K562 (cell line): Measurements from ENCODE around the gene FZD8. TPM values are rescaled to one million over a fixed set of nuclear protein-coding genes. Genes with fewer than 3 reads are reported as not detected.

Experiments used
- ATAC-seq: fragments of 200-7000 bp; cut with Tn5 transposase; 3 replicates; pipeline ENCODE4 v1.9.1; 2020; ENCODE audit warnings: moderate library complexity
- BruUV-seq: library from RNA; stranded (reverse); fragments of 400-500 nt; replicated peaks from 2 replicates; lab custom pipeline; 2021; lab: Mats Ljungman, UMichigan
- CTCF ChIA-PET: fragments of 300-600 bp; formaldehyde crosslinking; extraction: SDS; loops from one replicate; lab custom pipeline; 2021; ENCODE audit warnings: low intra/inter-chr PET ratio; lab: Yijun Ruan, JAX
- POLR2A ChIA-PET: fragments of 300-600, 350-650 bp; sonication (Branson Sonifier 250); formaldehyde crosslinking; extraction: SDS; loops from one replicate; lab custom pipeline; 2021; ENCODE audit warnings: antibody characterized with exemption, inconsistent platforms; lab: Yijun Ruan, JAX
- DNase-seq, 4 experiments: peaks; one replicate each; pipeline versions ENCODE4 v3.0.0 to v3.0.0-alpha.2; 2011 to 2018; ENCODE audit warnings: low spot score in 3 of 4, mixed read lengths in 3 of 4; ENCODE audit errors: extremely low read depth in 1 of 4
- FAIRE-seq: peaks from 2 replicates; lab custom pipeline; 2011; peaks lifted over from hg19 to GRCh38; lab: Jason Lieb, UNC
- H2AFZ ChIP-seq: 2 replicates; pipeline ENCODE4 v1.6.0; 2011; ENCODE audit warnings: low read depth, low read length, control low read depth, inconsistent platforms
- H3K27ac ChIP-seq: fragments of 200-600 bp; 3 replicates; pipeline ENCODE4 v1.8.0; 2011; ENCODE audit warnings: low read depth, mild to moderate bottlenecking, control low read depth, inconsistent platforms, low read length, moderate library complexity, mixed read lengths; ENCODE audit errors: extremely low read depth
- H3K27me3 ChIP-seq, 2 experiments: fragments of 300-600 bp in 1 of 2; 2 replicates in 1 of 2; 3 replicates in 1 of 2; pipeline versions ENCODE4 v1.6.0 to v1.8.0; 2011; ENCODE audit warnings: inconsistent platforms in 2 of 2, low read length in 2 of 2, mild to moderate bottlenecking in 1 of 2, mixed read lengths in 1 of 2, moderate library complexity in 1 of 2; ENCODE audit not compliant: control insufficient read depth in 2 of 2, insufficient read depth in 2 of 2
- H3K36me3 ChIP-seq: fragments of 300-600 bp; 3 replicates; pipeline ENCODE4 v1.8.0; 2011; ENCODE audit warnings: mild to moderate bottlenecking, low read length, inconsistent platforms; ENCODE audit not compliant: control insufficient read depth, insufficient read depth
- H3K4me1 ChIP-seq, 2 experiments: fragments of 200-600 bp in 1 of 2; replicated peaks in 1 of 2; 2 replicates in 1 of 2; 3 replicates in 1 of 2; pipeline versions ENCODE4 v1.5.1 to v1.8.0; 2011; ENCODE audit warnings: inconsistent platforms in 2 of 2, low read length in 2 of 2, mild to moderate bottlenecking in 1 of 2, mixed read lengths in 1 of 2, moderate library complexity in 1 of 2; ENCODE audit not compliant: control insufficient read depth in 2 of 2, insufficient read depth in 2 of 2
- H3K4me2 ChIP-seq: 2 replicates; pipeline ENCODE4 v1.6.1; 2011; ENCODE audit warnings: low read length, control low read depth, inconsistent platforms, mixed read lengths; ENCODE audit not compliant: insufficient read depth
- H3K4me3 ChIP-seq: fragments of 200-600 bp; sonication (generic), shearing (Covaris generic); 2 replicates; pipeline ENCODE4 v1.5.1; 2016; ENCODE audit warnings: control low read depth, inconsistent platforms
- H3K79me2 ChIP-seq: fragments of 200-600 bp; 3 replicates; pipeline ENCODE4 v1.8.0; 2011; ENCODE audit warnings: low read length, inconsistent platforms; ENCODE audit not compliant: control insufficient read depth, insufficient read depth
- H3K9ac ChIP-seq, 2 experiments: 2 replicates each; pipeline versions ENCODE4 v1.6.0 to v1.6.1; 2011; ENCODE audit warnings: low read depth in 2 of 2, low read length in 2 of 2, control low read depth in 1 of 2, inconsistent platforms in 1 of 2, mild to moderate bottlenecking in 1 of 2, mixed read lengths in 1 of 2; ENCODE audit not compliant: insufficient read depth in 1 of 2
- H3K9me1 ChIP-seq: one replicate; pipeline ENCODE4 v1.6.0; 2011; ENCODE audit warnings: inconsistent platforms, mild to moderate bottlenecking, low read length, moderate library complexity; ENCODE audit not compliant: control insufficient read depth, insufficient read depth
- H3K9me3 ChIP-seq: replicated peaks from 2 replicates; pipeline ENCODE4 v1.5.1; 2011; ENCODE audit warnings: low read depth, low read length, inconsistent platforms; ENCODE audit not compliant: control insufficient read depth, insufficient read depth
- H4K20me1 ChIP-seq: replicated peaks from 2 replicates; pipeline ENCODE4 v1.6.1; 2011; ENCODE audit warnings: low read length, inconsistent platforms, mixed read lengths; ENCODE audit not compliant: control insufficient read depth, insufficient read depth
- C11orf30 ChIP-seq: fragments of 450-650 bp; IDR thresholded peaks from 2 replicates; pipeline ENCODE4 v1.6.1; 2016; ENCODE audit warnings: low read depth, mild to moderate bottlenecking
- MCM5 ChIP-seq: fragments of 450-650 bp; IDR thresholded peaks from 2 replicates; pipeline ENCODE4 v1.6.1; 2016; ENCODE audit warnings: low read depth
- PKNOX1 ChIP-seq: fragments of 450-650 bp; IDR thresholded peaks from 2 replicates; pipeline ENCODE4 v1.6.1; 2016
- ZBTB40 ChIP-seq, 2 experiments: fragments of 450-650 bp in 1 of 2; sonication (generic) in 1 of 2; formaldehyde crosslinking in 1 of 2; IDR thresholded peaks; 2 replicates each; pipeline versions ENCODE4 v1.7.1 to v1.9.0; 2016 to 2022; ENCODE audit warnings: inconsistent platforms in 1 of 2, mild to moderate bottlenecking in 1 of 2, missing genetic modification reagents in 1 of 2
- WGBS: fragments of 100-300 bp; shearing (Covaris generic); methylation state at CpG from one replicate; pipeline ENCODE4 v1.1.6; 2016; ENCODE audit warnings: low coverage, mixed read lengths; ENCODE audit not compliant: insufficient coverage; ENCODE audit errors: missing lambda C conversion rate; 5-methylcytosine and 5-hydroxymethylcytosine counted together
- in situ Hi-C: fragments of 300-500 bp; cut with MboI; formaldehyde crosslinking; loops from 4 replicates; pipeline ENCODE4 v1.15.0; 2018; ENCODE audit warnings: inconsistent platforms, mixed read lengths
- intact Hi-C: fragments of 100-400 bp; cut with micrococcal nuclease; formaldehyde crosslinking; loops from 2 replicates; pipeline ENCODE4 v1.14.2; 2022
- polyA plus RNA-seq, 8 experiments: library from polyadenylated mRNA; depleted of rRNA in 4 of 8; stranded (reverse) in 5 of 8; unstranded in 3 of 8; fragments of >200 nt; fragmentation: Nextera tagmentation in 2 of 8; fragmentation: Illumina TruSeq in 1 of 8; extraction: Ambion mirVana in 2 of 8; extraction: Trizol in 1 of 8; gene quantifications; 2 replicates each; pipeline versions ENCODE4 v1.2.1 to v1.2.3, GENCODE V29; 2011 to 2014; ENCODE audit warnings: inconsistent platforms in 1 of 8, missing spikeins in 1 of 8
- total RNA-seq, 7 experiments: library from RNA; depleted of rRNA in 6 of 7; stranded (reverse); fragments of >200 nt in 6 of 7; fragmentation: Illumina TruSeq in 2 of 7; extraction: Trizol in 2 of 7; gene quantifications; 2 replicates each; pipeline versions ENCODE4 v1.2.1 to v1.2.3, GENCODE V29; 2011 to 2021; ENCODE audit warnings: low replicate concordance in 1 of 7

Gene FZD8
- total and polyA plus RNA-seq, 9 of the 15 experiments (the other 6 are each of a cell fraction or from before 2014, with no cell fraction given): 0.03 to 1.2 (median 0.16) TPM; not detected in 1

GRCh38 chr10:35637462-35637861 is 4.6 kb downstream of the FZD8 start:
- Histone ChIP-seq H3K4me2 (no peak overlapping the region), H3K27ac (no peak overlapping the region), H3K4me1 (peaks cover 6 to 27% of the 10 kb centered on the region in 2 experiments; a peak in 3 of 5 replicates), H3K9me3 (no peaks in the 10 kb centered on the region), H3K9me1 (no peaks in the 10 kb centered on the region), H2AFZ (no peak overlapping the region), H3K27me3 (peaks cover 0 to 2% of the 10 kb centered on the region in 2 experiments; a peak in 2 of 5 replicates), H4K20me1 (no peaks in the 10 kb centered on the region), H3K79me2 (no peaks in the 10 kb centered on the region), H3K36me3 (no peaks in the 10 kb centered on the region), H3K9ac (no peak overlapping the region), H3K4me3 (no peak overlapping the region)
- intact Hi-C loops: loop anchor here (5.0 to 10.0 kb wide), 3 partner anchors 513 to 1857 kb away; partner anchors contain the start of gene CREM
- ChIA-PET CTCF (no interaction called here), POLR2A (interaction anchor here (0.7 kb wide), 1 partner anchor 14 kb away, joined by 3 read pairs; no protein-coding TSS in a partner anchor)
- 7% methylated on average over 8 of the region's 8 CpGs for WGBS
- TF ChIP-seq C11orf30: no peak
- no peak for DNase-seq
- no peak for ATAC-seq
- in situ Hi-C loops: loop anchor here (10.0 to 25.0 kb wide), 2 partner anchors 1250 to 1837 kb away; no protein-coding TSS in a partner anchor
- BruUV-seq: no TSS peak
- FAIRE-seq: no peak

GRCh38 chr10:35636956-35637355 is 5.1 kb downstream of the FZD8 start:
- Histone ChIP-seq H3K27me3 (no peaks in the 10 kb centered on the region), H3K36me3 (no peaks in the 10 kb centered on the region), H3K9me3 (no peaks in the 10 kb centered on the region), H3K27ac (no peak overlapping the region), H3K9me1 (no peaks in the 10 kb centered on the region), H4K20me1 (no peaks in the 10 kb centered on the region), H3K9ac (no peak overlapping the region), H3K4me3 (no peak overlapping the region), H2AFZ (no peak overlapping the region), H3K4me1 (peaks cover 6 to 21% of the 10 kb centered on the region in 2 experiments; a peak in 3 of 5 replicates), H3K4me2 (no peak overlapping the region), H3K79me2 (no peaks in the 10 kb centered on the region)
- CTCF ChIA-PET: no interaction called here
- in situ Hi-C loops: loop anchor here (10.0 to 25.0 kb wide), 2 partner anchors 1250 to 1838 kb away; no protein-coding TSS in a partner anchor
- no peak for FAIRE-seq
- no TSS peak for BruUV-seq
- POLR2A ChIA-PET: interaction anchor here (0.7 kb wide), 1 partner anchor 15 kb away, joined by 3 read pairs; no protein-coding TSS in a partner anchor
- no peak for ATAC-seq
- no peak for DNase-seq
- 10% methylated on average over 7 of the region's 7 CpGs for WGBS
- intact Hi-C loops: loop anchor here (5.0 to 10.0 kb wide), 3 partner anchors 512 to 1858 kb away; partner anchors contain the start of gene CREM
- peak; percentile 67 for TF ChIP-seq PKNOX1
- TF ChIP-seq MCM5: no peak
- TF ChIP-seq ZBTB40 (IDR thresholded peaks at IDR 0.05): no peak
- no peak for TF ChIP-seq ZBTB40 (CRISPR knock-in tag; IDR thresholded peaks at IDR 0.05)
